Ovary (tissue), 3 donors: ENCODE measurements around the gene NDOR1.

Source experiments
- EP300 ChIP-seq: sonication (generic); formaldehyde crosslinking; IDR thresholded peaks from one replicate; pipeline ENCODE4 v1.6.1; 2017; ENCODE audit warnings: antibody characterized with exemption
- TF ChIP-seq, protein P1 (sequence below), 3 donors: fragments of 450-650 bp in 2 of 3; fragments of 200-600 bp in 1 of 3; IDR thresholded peaks; one replicate each; pipeline versions ENCODE4 v1.5.1 to v1.8.0; 2016 to 2022; ENCODE audit warnings: antibody characterized with exemption in 3 of 3, mild to moderate bottlenecking in 1 of 3
- donor health status: DM: no; HTN: no; CAD: no.

DNA sequence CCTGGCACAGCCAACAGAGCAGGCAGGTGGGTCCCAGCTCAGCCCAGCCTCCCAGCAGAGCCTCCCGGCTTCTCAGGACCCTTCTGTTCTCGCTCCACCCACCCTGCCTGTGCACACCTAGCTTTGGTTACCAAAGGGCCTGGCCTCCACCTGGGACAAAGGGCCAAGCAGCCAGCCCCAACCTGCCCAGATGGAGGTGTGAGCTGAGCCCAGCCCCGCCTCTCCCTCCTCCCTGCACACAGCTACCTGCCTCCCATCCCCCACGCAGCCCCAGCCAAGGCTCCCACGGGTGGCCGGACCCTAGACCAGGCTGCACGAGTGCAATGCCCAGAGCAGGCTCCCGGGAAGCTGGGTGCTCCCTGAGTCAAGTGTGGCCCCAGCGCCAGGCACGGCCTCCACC, 10.6 kb upstream of the NDOR1 start:
- TF ChIP-seq EP300: no peak
- TF ChIP-seq, protein P1, sequence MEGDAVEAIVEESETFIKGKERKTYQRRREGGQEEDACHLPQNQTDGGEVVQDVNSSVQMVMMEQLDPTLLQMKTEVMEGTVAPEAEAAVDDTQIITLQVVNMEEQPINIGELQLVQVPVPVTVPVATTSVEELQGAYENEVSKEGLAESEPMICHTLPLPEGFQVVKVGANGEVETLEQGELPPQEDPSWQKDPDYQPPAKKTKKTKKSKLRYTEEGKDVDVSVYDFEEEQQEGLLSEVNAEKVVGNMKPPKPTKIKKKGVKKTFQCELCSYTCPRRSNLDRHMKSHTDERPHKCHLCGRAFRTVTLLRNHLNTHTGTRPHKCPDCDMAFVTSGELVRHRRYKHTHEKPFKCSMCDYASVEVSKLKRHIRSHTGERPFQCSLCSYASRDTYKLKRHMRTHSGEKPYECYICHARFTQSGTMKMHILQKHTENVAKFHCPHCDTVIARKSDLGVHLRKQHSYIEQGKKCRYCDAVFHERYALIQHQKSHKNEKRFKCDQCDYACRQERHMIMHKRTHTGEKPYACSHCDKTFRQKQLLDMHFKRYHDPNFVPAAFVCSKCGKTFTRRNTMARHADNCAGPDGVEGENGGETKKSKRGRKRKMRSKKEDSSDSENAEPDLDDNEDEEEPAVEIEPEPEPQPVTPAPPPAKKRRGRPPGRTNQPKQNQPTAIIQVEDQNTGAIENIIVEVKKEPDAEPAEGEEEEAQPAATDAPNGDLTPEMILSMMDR (IDR thresholded peaks at IDR 0.05): no peak
